Activated CD8-positive, alpha-beta memory T cell treated with anti-CD3 and anti-CD28 coated beads, Interleukin-2, amount 50 U/mL, for 24 hours (primary cell): ENCODE results near the gene CD46.
"Not testable (repeated sequence)": the region's sequence is repeated elsewhere in the genome, so short reads cannot be mapped to it uniquely, and the experiment has no call there.

ENCODE experiments used
- DNase-seq: peaks from one replicate; pipeline ENCODE4 v3.0.0-alpha.2; 2020; ENCODE audit errors: extremely low read depth

CD46 gene

DNA sequence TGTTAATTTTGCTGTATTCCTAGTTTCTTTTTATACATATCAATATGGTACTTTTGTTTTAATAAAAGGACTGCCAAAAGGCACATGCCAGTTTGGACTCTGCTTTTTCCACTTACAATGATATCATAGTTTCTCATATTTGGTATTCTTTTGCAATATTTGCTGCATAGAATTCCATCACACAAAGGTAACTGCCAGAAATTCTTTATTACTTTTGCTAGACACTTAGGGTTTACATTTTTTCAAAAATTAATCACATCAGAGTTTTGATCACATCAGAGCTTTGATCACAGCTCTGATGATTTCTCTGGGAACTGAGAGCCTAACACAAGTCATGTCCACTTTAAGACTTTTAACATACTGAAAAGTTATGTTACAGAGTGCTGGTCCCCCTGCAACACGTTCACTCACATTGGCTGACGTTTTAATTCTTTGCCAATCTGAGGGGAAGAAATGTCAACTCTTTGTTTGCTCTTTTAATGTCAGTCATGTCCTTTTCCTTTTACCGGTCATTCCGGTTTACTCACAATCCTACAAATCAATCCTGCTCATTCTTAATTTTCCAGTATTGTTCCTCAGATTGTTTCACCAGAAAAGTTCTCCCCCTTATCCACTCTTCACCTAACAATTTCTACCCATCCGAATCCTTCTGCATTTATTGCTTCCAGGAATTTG is 1.1 kb upstream of the CD46 start:
- DNase-seq = no peak

DNA sequence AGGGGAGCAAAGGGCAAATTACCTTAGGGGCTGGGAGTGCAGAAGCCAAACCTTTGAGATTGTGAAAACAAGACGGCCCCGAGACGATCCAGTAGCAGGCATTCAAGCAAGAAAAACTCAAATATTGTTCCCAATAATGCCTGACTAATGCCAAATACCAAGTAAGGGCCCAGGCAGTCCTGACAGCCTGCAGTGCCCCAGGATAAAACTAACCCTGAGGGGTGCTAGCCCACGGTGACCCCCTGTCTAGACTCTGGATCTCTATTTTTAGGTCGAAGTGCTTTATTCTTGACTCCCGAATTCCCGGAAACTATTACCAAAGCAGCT is 428 bp upstream of the CD46 start:
- DNase-seq = not testable (repeated sequence)

DNA sequence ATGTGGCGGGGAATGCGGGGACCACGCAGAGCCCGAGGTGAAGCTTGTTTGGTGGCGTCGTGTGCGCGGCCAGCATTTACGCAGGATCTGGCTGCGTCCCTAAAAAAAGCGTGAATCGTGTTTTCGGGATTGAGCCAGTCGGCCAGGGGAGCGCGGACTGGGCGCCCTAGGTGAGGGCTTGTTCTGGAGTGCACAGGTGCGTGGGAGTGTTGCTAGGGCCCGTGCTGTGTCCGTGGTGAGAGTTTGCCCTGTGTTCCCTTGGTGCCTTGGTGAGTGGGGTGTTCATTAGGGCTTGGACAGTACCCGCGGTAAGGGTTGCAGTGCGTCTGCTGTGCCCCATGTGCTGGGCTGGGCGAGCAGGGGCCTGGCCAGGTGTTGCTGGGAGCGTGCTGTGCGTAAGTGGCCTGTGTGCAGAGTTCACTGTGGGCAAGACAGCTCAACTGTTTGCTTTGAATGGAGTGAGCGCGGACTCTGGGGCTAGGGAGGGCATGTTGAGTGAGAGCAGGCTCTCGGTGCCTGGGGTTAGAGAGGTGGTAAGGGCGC is 673 bp downstream of the CD46 start:
- DNase-seq = no peak

DNA sequence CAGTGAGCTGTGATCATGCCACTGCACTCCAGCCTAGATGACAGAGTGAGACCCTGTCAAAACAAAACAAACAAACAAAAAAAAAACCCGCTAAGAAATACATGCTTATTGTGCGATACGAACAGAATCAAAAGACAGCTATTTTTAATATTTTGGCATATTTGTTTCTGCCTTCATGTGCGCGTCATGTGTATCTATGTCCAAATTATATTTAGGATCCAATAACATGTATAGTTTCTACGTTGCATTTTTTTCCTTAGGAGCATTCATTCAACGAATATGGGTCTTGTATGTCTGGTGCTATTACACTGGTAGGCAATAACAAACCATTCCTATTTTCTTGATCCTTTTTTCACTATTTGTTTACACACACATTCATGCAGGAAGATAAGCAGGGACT is 1.8 kb downstream of the CD46 start:
- DNase-seq = no peak

DNA sequence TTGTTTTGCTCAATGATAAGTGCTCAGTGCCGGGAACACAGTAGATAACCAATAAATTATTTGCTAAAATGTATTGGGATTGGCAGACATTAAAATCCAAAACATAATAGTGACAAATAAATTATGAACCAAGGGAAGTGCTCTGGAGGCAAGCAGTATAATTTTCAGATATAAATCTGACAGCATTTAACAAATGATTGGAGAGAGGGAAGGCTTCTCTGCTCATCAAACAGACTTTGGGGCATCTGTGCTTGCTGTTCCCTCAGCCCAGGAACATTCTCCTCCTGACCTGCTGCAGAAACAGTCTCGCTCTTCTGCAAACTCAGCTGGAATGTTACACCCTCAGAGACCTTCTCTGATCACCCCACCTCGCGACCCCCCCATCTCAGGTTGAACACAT is 2.2 kb downstream of the CD46 start:
- no peak for DNase-seq

DNA sequence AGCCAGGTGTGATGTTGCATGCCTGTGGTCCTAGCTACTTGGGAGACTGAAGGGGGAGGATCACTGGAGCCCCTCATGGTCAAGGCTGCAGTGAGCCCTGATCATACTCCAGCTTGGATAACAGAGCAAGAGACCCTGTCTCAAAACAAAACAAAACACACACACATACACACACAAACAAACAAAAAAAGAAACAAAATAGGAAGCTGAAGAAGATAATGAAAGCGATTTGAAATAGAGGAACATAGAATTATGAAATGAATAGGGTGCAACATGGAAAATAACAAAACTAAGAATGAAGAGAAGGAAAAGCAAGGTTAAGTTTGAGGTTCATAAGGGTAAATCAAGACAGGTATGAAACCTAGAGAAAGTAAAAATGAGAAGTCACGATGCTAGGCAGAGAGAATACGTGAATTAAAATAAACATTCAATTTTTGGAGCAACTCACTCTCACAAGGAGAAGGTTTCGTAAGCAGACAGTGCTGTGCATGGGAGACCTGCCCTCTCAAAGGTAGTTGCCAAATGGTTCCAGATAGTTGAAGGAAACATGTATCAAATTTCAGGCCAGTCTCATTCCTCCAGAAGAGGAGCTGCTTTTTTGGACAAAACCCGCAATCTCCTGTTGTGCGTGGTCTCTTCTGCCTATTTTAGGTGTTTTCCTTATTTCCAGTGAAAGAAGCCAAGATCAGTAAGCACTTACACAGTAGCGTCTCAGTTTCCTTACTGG is 3.3 kb downstream of the CD46 start:
- DNase-seq = no peak

DNA sequence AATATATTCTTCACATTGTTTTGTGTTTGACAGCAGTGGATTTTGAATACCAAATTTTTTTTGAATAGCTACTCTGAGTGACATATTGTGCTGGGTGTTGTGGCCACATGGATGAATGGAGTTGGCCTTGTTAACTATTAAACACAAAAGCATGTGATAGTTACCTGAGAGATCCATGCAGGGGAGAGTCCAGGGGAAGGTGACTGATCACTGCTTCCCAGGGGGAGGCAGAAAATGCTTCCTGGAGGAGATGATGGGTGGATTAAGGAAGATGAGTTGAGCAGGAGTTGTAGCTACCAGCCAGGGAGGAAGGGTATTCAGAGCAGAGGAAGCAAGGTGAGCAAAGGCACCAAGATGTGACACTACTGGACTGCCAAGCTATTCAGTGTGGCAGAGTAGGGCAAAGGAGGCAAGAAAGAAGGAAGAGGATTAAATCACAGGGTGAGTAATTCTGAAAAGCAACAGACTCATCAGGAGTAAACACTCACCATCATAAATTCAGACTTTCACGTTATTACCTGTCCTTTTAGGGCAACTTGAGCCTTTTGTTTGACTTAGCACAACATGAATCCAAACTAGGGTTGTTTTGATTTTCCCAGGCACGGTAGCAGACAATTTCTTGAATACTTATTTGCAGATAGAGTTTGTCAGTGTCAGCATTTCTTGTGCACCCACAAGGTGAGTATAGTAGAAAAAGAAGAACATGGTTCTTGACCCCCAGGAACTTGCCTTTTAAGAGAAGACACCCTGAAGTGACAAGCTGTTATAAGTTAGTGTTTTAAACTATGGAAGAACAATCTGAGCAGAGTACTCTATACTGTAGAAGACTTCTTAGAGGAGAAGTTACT is 4.2 kb downstream of the CD46 start:
- DNase-seq = no peak

DNA sequence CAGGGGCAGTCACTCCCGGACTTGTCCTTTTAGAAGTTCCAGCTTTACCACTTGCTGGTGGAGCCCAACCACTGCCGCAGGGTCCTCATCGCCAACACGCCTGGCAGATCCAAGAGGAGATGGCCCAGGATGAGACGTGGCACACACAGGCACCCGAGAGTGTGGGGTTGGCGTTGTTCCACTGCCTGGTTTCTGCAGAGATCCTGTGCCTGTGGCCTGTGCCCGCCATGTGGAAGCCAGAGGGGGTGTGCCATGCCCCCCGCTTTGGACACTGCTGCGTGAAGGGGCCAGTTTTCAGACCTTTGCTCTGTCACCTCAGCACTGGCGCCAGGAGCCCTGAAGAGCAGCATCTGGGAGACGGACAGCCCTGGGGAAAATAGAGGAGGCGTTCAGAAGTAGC is 10.8 kb downstream of the CD46 start:
- no peak for DNase-seq

DNA sequence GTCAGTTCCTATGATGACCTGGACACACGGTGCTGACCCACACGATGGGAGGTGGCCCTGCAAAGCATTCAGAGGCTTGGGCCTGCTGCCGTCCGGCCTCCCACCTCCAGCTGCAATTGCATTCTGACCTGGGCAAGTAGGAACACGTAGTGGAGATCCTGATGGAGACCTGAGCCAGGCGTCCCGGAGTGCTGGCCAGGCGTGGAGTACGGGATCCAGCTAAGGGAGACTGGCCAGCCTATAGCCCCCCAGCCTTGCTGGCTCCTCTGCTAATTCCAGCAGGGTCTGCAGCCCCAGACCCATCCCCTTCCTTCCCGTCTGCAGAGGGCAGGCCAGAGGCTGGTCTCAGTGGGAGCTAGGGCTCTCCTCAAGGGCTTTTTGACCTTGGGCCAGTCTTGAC is 11.2 kb downstream of the CD46 start:
- DNase-seq = no peak

DNA sequence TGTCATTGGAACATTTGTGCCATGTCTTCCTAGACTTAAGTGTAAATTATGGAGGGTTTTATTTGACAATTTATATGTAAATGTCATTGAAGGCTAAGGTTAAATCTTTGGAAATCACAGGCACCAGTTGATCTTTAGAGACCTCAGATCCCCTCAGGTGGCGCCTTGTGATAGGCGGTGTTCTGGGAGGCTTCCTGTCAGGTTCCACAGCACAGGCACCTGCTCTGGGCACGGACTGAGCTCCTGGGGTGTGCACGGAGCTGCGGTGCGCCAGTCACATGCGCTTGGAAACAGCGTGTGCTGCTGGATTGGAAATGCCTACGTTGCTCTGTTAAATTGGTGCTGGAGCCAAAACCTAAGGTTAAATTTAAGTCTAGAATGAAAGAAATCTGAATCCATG is 12.1 kb downstream of the CD46 start:
- DNase-seq = no peak

DNA sequence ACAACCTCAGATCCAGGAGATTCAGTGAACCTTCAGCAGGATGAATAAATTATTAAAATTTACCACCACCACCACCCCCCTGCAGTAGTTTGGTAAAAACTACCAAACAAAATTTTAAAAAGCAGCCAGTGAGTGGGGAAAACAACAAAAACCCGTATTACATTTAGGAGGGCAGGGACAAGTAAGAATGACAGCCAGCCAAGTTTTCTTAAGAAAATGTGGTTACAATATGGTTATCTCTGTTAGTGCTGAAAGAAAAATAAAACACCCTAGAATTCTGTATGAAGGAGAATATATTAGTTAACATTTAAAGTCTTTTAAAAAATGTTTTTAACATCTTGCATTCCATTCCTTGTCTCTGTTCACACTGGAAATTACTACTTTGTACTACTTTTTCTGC is 14.7 kb downstream of the CD46 start:
- DNase-seq = no peak

DNA sequence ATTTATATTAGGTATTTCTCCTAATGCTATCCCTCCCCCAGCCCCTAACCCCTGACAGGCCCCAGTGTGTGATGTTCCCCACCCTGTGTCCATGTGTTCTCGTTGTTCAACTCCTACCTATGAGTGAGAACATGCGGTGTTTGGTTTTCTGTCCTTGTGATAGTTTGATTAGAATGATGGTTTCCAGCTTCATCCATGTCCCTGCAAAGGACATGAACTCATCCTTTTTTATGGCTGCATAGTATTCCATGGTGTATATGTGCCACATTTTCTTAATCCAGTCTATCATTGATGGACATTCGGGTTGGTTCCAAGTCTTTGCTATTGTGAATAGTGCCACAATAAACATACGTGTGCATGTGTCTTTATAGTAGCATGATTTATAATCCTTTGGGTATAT is 18.7 kb downstream of the CD46 start:
- not testable (repeated sequence) for DNase-seq

DNA sequence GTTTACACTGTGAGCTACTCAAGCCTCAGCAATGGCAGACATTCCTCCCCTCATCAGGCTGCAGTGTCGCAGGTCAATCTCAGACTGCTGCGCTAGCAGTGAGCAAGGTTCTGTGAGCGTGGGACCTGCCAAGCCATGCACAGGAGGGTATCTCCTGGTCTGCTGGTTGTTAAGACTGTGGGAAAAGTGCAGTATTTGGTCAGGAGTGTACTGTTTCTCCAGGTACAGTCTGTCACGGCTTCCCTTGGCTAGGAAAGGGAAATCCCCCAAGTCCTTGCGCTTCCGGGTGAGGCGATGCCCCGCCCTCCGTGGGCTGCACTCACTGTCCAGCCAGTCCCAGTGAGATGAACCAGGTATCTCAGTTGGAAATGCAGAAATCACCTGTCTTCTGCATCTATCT is 24.2 kb downstream of the CD46 start:
- not testable (repeated sequence) for DNase-seq

DNA sequence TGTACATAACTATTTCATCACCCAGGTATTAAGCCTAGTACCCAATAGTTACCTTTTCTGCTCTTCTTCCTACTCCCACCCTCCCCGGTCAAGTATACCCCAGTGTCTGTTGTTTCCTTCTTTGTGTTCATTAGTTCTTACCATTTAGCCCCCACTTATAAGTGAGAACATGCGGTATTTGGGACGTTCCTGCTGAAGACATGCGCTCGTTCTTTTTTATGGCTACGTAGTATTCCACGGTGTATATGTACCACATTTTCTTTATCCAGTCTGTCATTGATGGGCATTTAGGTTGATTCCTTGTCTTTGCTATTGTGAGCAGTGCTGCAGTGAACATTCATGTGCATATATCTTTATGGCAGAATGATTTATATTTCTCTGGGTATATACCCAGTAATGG is 25.6 kb downstream of the CD46 start:
- not testable (repeated sequence) for DNase-seq

DNA sequence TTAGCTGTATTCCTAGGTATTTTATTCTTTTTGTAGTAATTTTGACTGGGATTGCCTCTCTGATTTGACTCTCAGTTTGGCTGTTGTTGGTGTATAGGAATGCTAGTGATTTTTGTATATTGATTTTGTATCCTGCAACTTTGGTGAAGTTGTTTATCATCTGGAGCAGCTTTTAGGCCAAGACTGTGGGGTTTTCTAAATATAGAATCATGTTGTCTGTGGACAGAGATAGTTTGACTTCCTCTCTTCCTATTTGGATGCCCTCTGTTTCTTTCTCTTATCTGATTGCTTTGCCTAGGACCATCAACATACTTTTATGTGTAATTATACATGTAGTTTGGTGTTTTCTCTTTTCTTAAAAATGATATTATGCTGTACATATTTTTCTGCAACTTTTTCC is 27.2 kb downstream of the CD46 start:
- no peak for DNase-seq

DNA sequence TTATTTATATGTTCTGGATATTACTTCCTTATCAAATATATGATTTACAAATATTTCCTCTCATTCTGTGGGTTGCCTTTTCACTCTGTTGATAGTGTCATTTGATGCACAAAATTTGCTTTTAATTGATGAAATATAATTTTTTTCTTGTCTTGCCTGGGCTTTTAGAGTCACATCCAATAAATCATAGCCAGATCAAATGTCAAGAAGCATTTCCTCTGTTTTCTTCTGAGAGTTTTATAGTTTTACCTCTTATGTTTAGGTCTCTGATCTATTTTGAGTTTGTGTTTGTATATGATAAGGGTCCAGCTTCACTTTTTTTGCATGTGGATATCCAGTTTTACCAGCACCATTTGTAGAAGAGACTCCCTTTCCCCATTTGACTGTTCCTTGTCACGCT is 29.5 kb downstream of the CD46 start:
- DNase-seq = no peak

DNA sequence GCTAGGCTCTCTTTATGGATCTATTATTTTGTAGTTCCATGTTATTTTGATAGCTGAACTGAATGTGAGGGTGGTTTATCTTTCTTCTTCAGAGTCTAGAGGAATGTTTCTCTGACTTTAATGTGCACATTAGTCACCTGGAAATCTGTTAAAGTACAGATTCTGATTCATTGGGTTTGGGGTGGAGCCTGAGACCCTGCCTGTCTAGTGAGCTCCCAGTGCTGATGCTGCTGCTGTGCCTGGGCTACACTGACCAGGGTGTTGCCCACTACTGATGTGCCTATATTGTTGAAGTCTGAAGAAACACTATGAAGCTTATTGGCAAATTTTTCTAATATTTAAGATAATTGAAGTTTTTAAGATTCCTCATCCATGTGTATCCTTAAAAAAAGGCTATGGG is 35.9 kb downstream of the CD46 start:
- no peak for DNase-seq

DNA sequence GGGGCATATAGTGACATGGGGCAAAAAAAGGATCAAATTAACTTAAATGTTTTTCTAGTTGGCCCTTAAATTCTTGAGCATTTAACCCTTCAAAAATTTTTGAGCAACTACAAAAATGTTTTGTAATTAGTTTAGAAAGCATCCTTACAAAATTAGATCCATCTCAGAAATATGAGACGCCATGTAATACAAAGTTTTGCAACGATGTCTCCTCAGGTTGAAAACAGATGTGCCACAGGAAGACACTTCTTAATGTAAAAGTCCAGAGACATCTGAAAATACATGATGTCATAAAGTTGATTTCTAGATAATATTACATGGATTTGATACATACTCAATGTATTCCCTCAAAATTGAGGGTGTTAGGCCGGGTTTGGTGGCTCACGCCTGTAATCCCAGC is 37.5 kb downstream of the CD46 start:
- no peak for DNase-seq

DNA sequence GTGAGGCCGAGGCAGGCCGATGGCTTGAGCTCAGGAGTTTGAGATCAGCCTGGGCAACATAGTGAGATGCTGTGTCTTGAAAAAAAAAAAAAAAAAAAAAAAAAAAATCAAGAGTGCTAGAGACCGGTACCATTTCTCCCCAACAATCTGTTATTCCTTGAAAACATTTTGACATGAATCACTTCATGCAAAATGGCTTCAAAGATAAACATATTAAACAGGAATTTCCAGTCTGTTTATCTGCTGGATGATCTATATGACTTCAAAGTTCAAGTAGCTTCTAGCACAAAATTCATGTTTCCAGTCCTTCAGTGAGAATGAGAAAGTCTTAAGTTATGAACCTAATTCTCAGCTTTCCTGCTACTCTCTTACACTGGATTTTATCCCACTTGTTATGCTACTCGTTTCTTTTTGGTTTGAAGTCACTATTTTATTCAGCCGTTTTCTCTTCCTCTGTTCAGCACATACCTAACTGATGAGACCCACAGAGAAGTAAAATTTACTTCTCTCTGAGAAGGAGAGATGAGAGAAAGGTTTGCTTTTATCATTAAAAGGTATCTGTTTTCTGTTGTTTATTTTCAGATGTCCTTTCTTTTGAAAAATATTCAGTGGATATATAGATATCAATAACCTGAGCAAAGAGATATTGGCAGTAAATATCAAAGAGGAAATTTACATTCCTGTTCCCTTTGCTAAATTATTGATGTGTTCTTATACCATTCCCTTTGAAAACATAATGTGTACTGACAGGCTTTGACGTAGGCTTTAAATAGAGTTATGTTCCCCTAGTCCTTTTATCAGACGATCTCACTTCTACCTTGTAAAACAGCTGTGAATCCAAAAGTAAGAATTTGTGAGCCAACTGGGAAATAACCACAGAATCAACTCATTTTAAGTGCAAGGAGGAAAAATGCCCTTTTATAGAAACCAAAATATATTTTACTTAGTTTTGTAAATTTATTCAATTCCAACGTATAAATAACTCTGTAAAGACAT is 38.2 kb downstream of the CD46 start:
- no peak for DNase-seq

DNA sequence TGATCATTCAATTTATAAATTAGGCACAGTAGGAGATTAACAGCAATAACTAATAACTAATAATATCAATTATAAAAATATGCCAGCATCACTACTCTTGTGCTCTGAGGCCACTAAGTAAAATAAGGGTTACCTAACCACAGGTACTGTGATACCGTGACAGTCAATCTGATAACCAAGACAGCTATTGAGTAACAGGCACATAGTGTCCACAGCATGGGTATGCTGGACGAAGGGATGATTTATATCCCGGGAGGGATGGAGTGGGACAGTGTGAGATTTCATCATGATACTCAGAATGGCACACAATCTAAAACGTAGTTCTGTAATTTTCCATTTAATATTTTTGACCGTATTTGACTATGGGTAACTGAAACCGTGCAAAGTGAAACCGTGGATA is 39.4 kb downstream of the CD46 start:
- DNase-seq = no peak

DNA sequence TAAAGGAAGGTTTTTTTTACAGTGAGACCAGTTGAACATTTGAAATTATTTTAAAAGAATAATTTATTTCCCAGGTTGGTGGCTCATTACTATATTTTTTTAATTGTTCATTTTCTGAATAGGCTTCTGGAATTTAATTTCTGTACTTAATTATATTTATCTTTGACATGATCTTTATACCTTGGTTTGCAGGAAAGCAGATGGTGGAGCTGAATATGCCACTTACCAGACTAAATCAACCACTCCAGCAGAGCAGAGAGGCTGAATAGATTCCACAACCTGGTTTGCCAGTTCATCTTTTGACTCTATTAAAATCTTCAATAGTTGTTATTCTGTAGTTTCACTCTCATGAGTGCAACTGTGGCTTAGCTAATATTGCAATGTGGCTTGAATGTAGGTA is 41.5 kb downstream of the CD46 start:
- DNase-seq = no peak

DNA sequence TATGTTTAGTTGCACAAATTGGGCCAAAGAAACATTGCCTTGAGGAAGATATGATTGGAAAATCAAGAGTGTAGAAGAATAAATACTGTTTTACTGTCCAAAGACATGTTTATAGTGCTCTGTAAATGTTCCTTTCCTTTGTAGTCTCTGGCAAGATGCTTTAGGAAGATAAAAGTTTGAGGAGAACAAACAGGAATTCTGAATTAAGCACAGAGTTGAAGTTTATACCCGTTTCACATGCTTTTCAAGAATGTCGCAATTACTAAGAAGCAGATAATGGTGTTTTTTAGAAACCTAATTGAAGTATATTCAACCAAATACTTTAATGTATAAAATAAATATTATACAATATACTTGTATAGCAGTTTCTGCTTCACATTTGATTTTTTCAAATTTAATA is 43.0 kb downstream of the CD46 start:
- DNase-seq = no peak
